Transverse colon (tissue), 4 donors: ENCODE measurements around the gene IGFBP6. TPM values are rescaled to one million over a fixed set of nuclear protein-coding genes. Genes with fewer than 3 reads are reported as not detected.

Experiments
- DNase-seq: peaks from one replicate; pipeline ENCODE4 v3.0.0-alpha.2; 2019
- H3K27ac ChIP-seq, 4 donors: fragments of 200-600 bp; sonication (generic); 2 replicates each; pipeline ENCODE4 v1.5.1; 2016 to 2018; ENCODE audit warnings: inconsistent platforms in 4 of 4
- H3K27me3 ChIP-seq: fragments of 200-600 bp; sonication (generic); 2 replicates; pipeline ENCODE4 v1.5.1; 2017; ENCODE audit warnings: inconsistent platforms
- H3K36me3 ChIP-seq, 4 donors: fragments of 200-600 bp; sonication (generic); 2 replicates each; pipeline ENCODE4 v1.5.1; 2017 to 2019; ENCODE audit warnings: inconsistent platforms in 4 of 4
- H3K4me1 ChIP-seq, 4 donors: fragments of 200-600 bp; sonication (generic); 2 replicates each; pipeline ENCODE4 v1.5.1; 2017 to 2020; ENCODE audit warnings: inconsistent platforms in 4 of 4
- H3K4me3 ChIP-seq, 4 donors: fragments of 200-600 bp; sonication (generic); 1 replicate in 1 of 4; 2 replicates in 3 of 4; pipeline versions ENCODE4 v1.5.1 to v1.6.1; 2017 to 2019; ENCODE audit warnings: inconsistent platforms in 4 of 4
- H3K9me3 ChIP-seq, 2 donors: fragments of 200-600 bp; sonication (generic); 2 replicates each; pipeline ENCODE4 v1.5.1; 2017 to 2019; ENCODE audit warnings: inconsistent platforms in 2 of 2
- EP300 ChIP-seq: sonication (generic); formaldehyde crosslinking; IDR thresholded peaks from one replicate; pipeline ENCODE4 v1.6.1; 2017; ENCODE audit warnings: antibody characterized with exemption, low read depth
- POLR2A ChIP-seq: fragments of 450-650 bp; IDR thresholded peaks from one replicate; pipeline ENCODE4 v1.6.1; 2016; ENCODE audit warnings: antibody characterized with exemption, mild to moderate bottlenecking, moderate library complexity
- POLR2AphosphoS5 ChIP-seq, 3 donors: sonication (generic); formaldehyde crosslinking; IDR thresholded peaks; one replicate each; pipeline ENCODE4 v1.6.1; 2016; ENCODE audit warnings: antibody characterized with exemption in 3 of 3
- WGBS, 2 donors: methylation state at CpG; one replicate each; pipeline ENCODE4 v1.1.5; 2018; ENCODE audit warnings: low coverage in 1 of 2; 5-methylcytosine and 5-hydroxymethylcytosine counted together
- in situ Hi-C, 4 donors: fragments of 200-750 bp; cut with MboI; loops; one replicate each; pipeline versions ENCODE4 v1.15.0 to v1.15.1; 2017; ENCODE audit warnings: low sequenced_read_pairs in 3 of 4, low pct_ligation_motif_present in 1 of 4, low pct_unique_long_range_greater_than_20kb in 1 of 4
- intact Hi-C: fragments of 100-400 bp; cut with DNase I; formaldehyde crosslinking; loops from one replicate; pipeline ENCODE4 v1.15.1; 2023; ENCODE audit warnings: low total_unique reads
- total RNA-seq, 4 donors: library from RNA; depleted of rRNA; stranded (reverse); fragments of >200 nt; gene quantifications; one replicate each; pipeline ENCODE4 v1.1.0, GENCODE V29; 2016
- TF ChIP-seq, protein P1 (sequence below), 5 experiments: fragments of 200-600 bp in 3 of 5; fragments of 450-650 bp in 2 of 5; sonication (generic) in 3 of 5; IDR thresholded peaks; 1 replicate in 2 of 5; 2 replicates in 3 of 5; pipeline ENCODE4 v1.5.1; 2016 to 2017; ENCODE audit warnings: antibody characterized with exemption in 5 of 5, inconsistent platforms in 3 of 5, mild to moderate bottlenecking in 2 of 5, moderate library complexity in 1 of 5

Gene IGFBP6
- total RNA-seq, 4 donors from 2014 or later: 38.5 to 106 (median 94.5) TPM

DNA sequence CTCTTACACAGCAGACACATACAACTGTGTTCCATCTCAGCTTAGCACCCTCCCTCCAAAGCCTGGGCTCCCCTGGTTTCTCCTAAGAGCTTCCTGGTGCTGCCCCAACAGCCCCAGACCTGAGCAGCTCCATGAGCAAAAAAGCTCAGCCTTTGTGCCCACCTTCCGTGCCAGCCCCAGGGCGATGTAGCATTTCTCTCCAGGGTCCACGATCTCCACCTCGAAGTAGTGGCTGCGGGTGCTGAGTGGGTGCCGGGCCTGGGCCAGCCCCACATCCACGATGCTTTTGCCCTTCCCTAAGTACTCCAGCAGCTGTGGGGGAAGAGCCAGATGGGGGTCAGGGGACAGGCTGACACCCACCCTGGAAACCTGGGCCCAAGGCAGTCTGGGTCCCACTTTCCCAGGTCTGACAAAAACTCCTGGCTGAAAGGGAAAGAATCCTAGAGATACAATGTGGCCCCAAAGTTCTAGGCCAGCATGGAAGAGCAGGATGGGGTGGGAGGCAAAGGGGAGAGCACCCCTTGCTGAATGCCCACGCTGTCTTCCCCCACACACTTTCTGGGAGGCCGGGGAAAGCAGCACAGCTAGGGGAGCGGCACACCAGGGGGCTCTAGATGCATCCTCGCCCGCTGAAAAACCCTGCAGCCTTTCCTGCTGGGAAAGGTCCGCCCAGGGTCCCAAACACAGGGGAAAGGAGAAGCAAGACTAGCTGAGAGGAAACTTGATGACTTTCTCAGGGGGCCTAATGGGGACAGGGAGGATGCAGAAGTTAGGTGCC is 29.3 kb upstream of the IGFBP6 start:
- H3K4me1 ChIP-seq: peaks cover 0 to 37% (median 21%) of the 10 kb centered on the region in 4 donors
- TF ChIP-seq EP300 (no peak), POLR2A (no peak), POLR2AphosphoS5 (IDR thresholded peaks at IDR 0.05) (no peak)
- TF ChIP-seq, protein P1, sequence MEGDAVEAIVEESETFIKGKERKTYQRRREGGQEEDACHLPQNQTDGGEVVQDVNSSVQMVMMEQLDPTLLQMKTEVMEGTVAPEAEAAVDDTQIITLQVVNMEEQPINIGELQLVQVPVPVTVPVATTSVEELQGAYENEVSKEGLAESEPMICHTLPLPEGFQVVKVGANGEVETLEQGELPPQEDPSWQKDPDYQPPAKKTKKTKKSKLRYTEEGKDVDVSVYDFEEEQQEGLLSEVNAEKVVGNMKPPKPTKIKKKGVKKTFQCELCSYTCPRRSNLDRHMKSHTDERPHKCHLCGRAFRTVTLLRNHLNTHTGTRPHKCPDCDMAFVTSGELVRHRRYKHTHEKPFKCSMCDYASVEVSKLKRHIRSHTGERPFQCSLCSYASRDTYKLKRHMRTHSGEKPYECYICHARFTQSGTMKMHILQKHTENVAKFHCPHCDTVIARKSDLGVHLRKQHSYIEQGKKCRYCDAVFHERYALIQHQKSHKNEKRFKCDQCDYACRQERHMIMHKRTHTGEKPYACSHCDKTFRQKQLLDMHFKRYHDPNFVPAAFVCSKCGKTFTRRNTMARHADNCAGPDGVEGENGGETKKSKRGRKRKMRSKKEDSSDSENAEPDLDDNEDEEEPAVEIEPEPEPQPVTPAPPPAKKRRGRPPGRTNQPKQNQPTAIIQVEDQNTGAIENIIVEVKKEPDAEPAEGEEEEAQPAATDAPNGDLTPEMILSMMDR (IDR thresholded peaks at IDR 0.05): no peak
- no peak for DNase-seq
- H3K27ac ChIP-seq: no peak overlapping the region
- H3K9me3 ChIP-seq: no peaks in the 10 kb centered on the region
- in situ Hi-C loops: loop anchor here in 3 of 4 donors (10.0 to 25.0 kb wide), 3 partner anchors 117 to 219 kb away; partner anchors contain the start of genes CSAD (in 2 of the 3), ZNF740 (in 2 of the 3), MYG1 (in 1 of the 3) and PFDN5 (in 1 of the 3)
- H3K27me3 ChIP-seq: no peaks in the 10 kb centered on the region
- WGBS, 2 donors: 95% methylated on average over 13 of the region's 13 CpGs; no CpG with 5 or more reads in 1 of the 2 donors
- intact Hi-C loops: loop anchor here (10.0 kb wide), 2 partner anchors 127 to 217 kb away; no protein-coding TSS in a partner anchor
- H3K36me3 ChIP-seq: peaks cover 0 to 10% (median 0%) of the 10 kb centered on the region in 4 donors
- H3K4me3 ChIP-seq: no peak overlapping the region

DNA sequence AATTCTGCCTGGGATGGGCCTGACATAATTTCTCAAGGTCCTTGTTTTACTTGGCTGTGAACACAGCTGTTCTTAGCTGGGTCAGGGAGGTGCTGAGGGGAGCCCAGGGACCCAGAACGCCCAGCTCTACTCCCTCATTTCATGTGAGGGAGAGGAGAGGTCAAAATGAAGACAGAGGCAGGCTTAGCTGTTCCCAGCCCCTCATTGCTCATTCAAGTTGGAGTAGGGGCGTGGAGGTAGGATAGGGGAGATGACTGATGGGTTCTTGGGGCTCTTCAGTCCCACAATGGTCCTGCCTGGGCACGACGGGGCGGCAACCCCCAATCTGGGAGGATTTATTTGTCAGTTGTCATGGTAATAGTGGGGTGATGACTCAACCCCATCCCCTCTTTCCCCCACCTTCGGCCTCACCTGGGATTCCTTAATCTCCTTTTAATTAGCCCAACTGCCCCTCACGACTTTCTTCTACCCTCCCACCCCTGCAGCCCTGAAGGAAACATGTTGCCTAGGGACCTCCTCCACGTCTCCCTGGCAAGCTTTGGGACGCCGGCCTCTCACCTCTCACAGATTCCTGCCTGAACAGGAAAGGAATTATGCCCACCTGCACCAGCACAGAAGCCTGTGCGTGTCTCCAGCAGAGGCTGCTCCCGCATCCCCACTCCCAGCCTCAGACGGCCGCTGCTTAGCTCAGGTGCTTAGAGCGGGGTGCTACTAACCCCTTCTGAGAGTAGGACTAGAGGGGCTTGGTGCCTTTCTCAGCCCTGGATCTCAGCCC is 28.5 kb upstream of the IGFBP6 start:
- no peak for DNase-seq
- H3K36me3 ChIP-seq: peaks cover 0 to 10% (median 0%) of the 10 kb centered on the region in 4 donors
- no peaks in the 10 kb centered on the region for H3K9me3 ChIP-seq
- TF ChIP-seq POLR2A (no peak), POLR2AphosphoS5 (IDR thresholded peaks at IDR 0.05) (no peak), EP300 (no peak)
- TF ChIP-seq, protein P1 (IDR thresholded peaks at IDR 0.05): no peak
- in situ Hi-C loops (loop anchor here in 3 of 4 donors (10.0 to 25.0 kb wide), 3 partner anchors 116 to 218 kb away; partner anchors contain the start of genes CSAD (in 2 of the 3), ZNF740 (in 2 of the 3), MYG1 (in 1 of the 3) and PFDN5 (in 1 of the 3)), intact Hi-C loops (loop anchor here (10.0 kb wide), 2 partner anchors 126 to 216 kb away; no protein-coding TSS in a partner anchor)
- H3K27me3 ChIP-seq: no peaks in the 10 kb centered on the region
- H3K4me1 ChIP-seq: peaks cover 0 to 38% (median 24%) of the 10 kb centered on the region in 4 donors
- peak overlapping the region in 2 of 4 donors; percentile 18 to 27 for H3K27ac ChIP-seq
- H3K4me3 ChIP-seq: no peak overlapping the region
- 87% methylated on average over 15 of the region's 15 CpGs; no CpG with 5 or more reads in 1 of the 2 donors for WGBS, 2 donors

DNA sequence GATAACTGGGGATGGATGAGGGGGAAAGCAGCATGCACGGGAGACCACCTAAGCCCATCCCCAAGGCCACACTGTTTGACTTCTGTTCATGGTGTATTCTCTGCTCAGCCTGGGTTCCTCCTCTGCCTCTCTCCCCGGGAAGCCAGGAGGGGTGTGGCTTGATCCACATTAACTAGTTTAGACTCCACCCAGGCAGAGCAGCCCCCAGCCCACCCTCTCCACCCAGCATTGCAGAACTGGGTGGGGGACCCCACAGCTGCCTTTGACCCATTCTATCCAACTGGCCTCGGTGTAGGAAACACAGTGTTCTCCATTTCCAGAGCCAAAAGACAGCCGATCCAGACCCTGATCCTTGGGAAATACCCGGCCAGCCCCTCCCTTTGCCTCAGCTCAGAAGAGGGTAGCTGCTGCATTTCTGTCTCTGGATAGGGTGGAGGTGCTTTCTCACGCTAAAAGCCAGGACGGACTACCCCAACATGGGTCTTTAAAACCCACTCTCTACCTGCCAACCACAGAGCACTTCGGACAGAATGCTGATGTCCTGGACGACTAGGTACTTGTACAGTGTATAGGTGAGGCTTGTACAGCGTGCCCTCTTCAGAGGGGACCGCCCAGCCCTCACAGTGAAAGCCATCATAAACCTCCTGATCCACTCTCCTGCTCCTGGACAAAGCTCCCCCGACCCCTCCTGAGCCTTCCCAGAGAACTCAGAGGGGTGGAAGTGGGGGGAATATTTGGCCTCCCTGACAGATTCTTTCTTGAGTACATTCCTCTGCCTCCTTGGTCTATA is 27.7 kb upstream of the IGFBP6 start:
- in situ Hi-C loops: loop anchor here in 3 of 4 donors (10.0 to 25.0 kb wide), 3 partner anchors 115 to 217 kb away; partner anchors contain the start of genes CSAD (in 2 of the 3), ZNF740 (in 2 of the 3), MYG1 (in 1 of the 3) and PFDN5 (in 1 of the 3)
- Histone ChIP-seq H3K36me3 (peaks cover 0 to 13% (median 0%) of the 10 kb centered on the region in 4 donors), H3K27ac (peak overlapping the region in 2 of 4 donors; percentile 27 to 53)

More for the DNA sequence above, 27.7 kb upstream of the IGFBP6 start:
- no peak for DNase-seq
- H3K9me3 ChIP-seq: no peaks in the 10 kb centered on the region
- peaks cover 0 to 42% (median 26%) of the 10 kb centered on the region in 4 donors for H3K4me1 ChIP-seq
- intact Hi-C loops: loop anchor here (10.0 kb wide), 2 partner anchors 125 to 215 kb away; no protein-coding TSS in a partner anchor
- no peaks in the 10 kb centered on the region for H3K27me3 ChIP-seq
- H3K4me3 ChIP-seq: no peak overlapping the region
- TF ChIP-seq POLR2A: no peak
- TF ChIP-seq, protein P1 (IDR thresholded peaks at IDR 0.05): no peak
- TF ChIP-seq POLR2AphosphoS5 (IDR thresholded peaks at IDR 0.05): no peak
- no peak for TF ChIP-seq EP300
- 83% methylated on average over 12 of the region's 12 CpGs; no CpG with 5 or more reads in 1 of the 2 donors for WGBS, 2 donors
